Adrenal gland (tissue), 5 donors: ENCODE measurements around the gene MICAL3.
"Not testable (repeated sequence)": the region's sequence is repeated elsewhere in the genome, so short reads cannot be mapped to it uniquely, and the experiment has no call there.

ENCODE experiments used
- POLR2A ChIP-seq, 2 donors: fragments of 450-650 bp; IDR thresholded peaks; one replicate each; pipeline ENCODE4 v1.6.1; 2017; ENCODE audit warnings: antibody characterized with exemption in 2 of 2, mild to moderate bottlenecking in 2 of 2, moderate library complexity in 1 of 2
- TF ChIP-seq, protein P1 (sequence below), 6 experiments: fragments of 450-650 bp in 4 of 6; fragments of 200-600 bp in 2 of 6; sonication (generic) in 1 of 6; IDR thresholded peaks; 1 replicate in 5 of 6; 2 replicates in 1 of 6; pipeline versions ENCODE4 v1.5.1 to v1.8.0; 2016 to 2021; ENCODE audit warnings: antibody characterized with exemption in 6 of 6, mild to moderate bottlenecking in 2 of 6, moderate library complexity in 1 of 6
- donor health status: DM: no; HTN: no; CAD: no.

DNA sequence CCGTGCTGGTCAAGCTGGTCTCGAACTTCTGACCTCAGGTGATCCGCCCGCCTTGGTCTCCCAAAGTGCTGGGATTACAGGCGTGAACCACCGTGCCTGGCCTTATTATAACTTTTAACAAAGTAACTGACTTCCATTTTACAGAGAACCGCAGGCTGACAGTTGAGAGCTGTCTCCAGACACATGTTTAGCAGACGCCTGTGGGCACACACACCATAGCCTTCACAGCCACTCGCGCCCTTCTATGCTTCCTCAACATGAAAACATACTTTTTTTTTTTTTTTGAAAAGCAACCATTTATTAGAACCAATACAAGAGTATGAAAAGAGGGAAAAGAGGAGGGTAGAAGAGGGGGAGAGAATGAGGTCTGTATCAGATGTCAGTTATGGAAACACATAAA lies 260.9 kb downstream of the MICAL3 start:
- TF ChIP-seq POLR2A (IDR thresholded peaks at IDR 0.05), result not testable (repeated sequence)
- TF ChIP-seq, protein P1, sequence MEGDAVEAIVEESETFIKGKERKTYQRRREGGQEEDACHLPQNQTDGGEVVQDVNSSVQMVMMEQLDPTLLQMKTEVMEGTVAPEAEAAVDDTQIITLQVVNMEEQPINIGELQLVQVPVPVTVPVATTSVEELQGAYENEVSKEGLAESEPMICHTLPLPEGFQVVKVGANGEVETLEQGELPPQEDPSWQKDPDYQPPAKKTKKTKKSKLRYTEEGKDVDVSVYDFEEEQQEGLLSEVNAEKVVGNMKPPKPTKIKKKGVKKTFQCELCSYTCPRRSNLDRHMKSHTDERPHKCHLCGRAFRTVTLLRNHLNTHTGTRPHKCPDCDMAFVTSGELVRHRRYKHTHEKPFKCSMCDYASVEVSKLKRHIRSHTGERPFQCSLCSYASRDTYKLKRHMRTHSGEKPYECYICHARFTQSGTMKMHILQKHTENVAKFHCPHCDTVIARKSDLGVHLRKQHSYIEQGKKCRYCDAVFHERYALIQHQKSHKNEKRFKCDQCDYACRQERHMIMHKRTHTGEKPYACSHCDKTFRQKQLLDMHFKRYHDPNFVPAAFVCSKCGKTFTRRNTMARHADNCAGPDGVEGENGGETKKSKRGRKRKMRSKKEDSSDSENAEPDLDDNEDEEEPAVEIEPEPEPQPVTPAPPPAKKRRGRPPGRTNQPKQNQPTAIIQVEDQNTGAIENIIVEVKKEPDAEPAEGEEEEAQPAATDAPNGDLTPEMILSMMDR (IDR thresholded peaks at IDR 0.05), result not testable (repeated sequence)
